ENCODE measurements around the gene ERVK3-1.
"Not testable (repeated sequence)": the region's sequence is repeated elsewhere in the genome, so short reads cannot be mapped to it uniquely, and the experiment has no call there.

The ERVK3-1 gene

GRCh38 chr19:58300620-58301019, 4.6 kb upstream of the ERVK3-1 start:
- H3K27me3 ChIP-seq (ENCODE audit: control insufficient read depth in 5 of 5, insufficient read depth in 4 of 5, low read length in 5 of 5) = peaks cover 0 to 3% (median 0%) of the 10 kb centered on the region in 5 donors
- H3K4me1 ChIP-seq (ENCODE audit: control insufficient read depth in 5 of 5, insufficient read depth in 5 of 5, low read length in 5 of 5) = peaks cover 6 to 10% (median 7%) of the 10 kb centered on the region in 5 donors
- H3K27ac ChIP-seq (ENCODE audit: low read depth, low read length) = no peak overlapping the region
- H3K9me3 ChIP-seq (ENCODE audit: control insufficient read depth in 5 of 5, low read length in 5 of 5) = peaks cover 3 to 11% (median 7%) of the 10 kb centered on the region in 5 donors
- H3K9ac ChIP-seq (ENCODE audit: low read length in 5 of 5) = no peak overlapping the region
- peaks cover 0 to 31% (median 22%) of the 10 kb centered on the region in 5 donors for H3K36me3 ChIP-seq (ENCODE audit: control insufficient read depth in 5 of 5, insufficient read depth in 5 of 5, low read length in 5 of 5)
- H3K4me3 ChIP-seq (ENCODE audit: low read depth in 1 of 5, low read length in 5 of 5) = no peak overlapping the region

GRCh38 chr19:58304255-58304654, 922 bp upstream of the ERVK3-1 start:
- Histone ChIP-seq H3K27ac (ENCODE audit: low read depth, low read length) (peak overlapping the region; percentile 89), H3K4me3 (ENCODE audit: low read depth in 1 of 5, low read length in 5 of 5) (peak overlapping the region in 4 of 5 donors; percentile 78 to 99 (median 97)), H3K9ac (ENCODE audit: low read length in 5 of 5) (peak overlapping the region in 2 of 5 donors; percentile 92 to 96), H3K9me3 (ENCODE audit: control insufficient read depth in 5 of 5, low read length in 5 of 5) (peaks cover 0 to 6% (median 0%) of the 10 kb centered on the region in 5 donors), H3K4me1 (ENCODE audit: control insufficient read depth in 5 of 5, insufficient read depth in 5 of 5, low read length in 5 of 5) (peaks cover 10 to 26% (median 16%) of the 10 kb centered on the region in 5 donors), H3K36me3 (ENCODE audit: control insufficient read depth in 5 of 5, insufficient read depth in 5 of 5, low read length in 5 of 5) (peaks cover 12 to 33% (median 23%) of the 10 kb centered on the region in 5 donors), H3K27me3 (ENCODE audit: control insufficient read depth in 5 of 5, insufficient read depth in 4 of 5, low read length in 5 of 5) (peaks cover 0 to 3% (median 0%) of the 10 kb centered on the region in 5 donors)

GRCh38 chr19:58304748-58305064, 471 bp upstream of the ERVK3-1 start:
- Histone ChIP-seq H3K36me3 (ENCODE audit: control insufficient read depth in 5 of 5, insufficient read depth in 5 of 5, low read length in 5 of 5) (peaks cover 16 to 33% (median 23%) of the 10 kb centered on the region in 5 donors), H3K4me1 (ENCODE audit: control insufficient read depth in 5 of 5, insufficient read depth in 5 of 5, low read length in 5 of 5) (peaks cover 10 to 26% (median 16%) of the 10 kb centered on the region in 5 donors), H3K9ac (ENCODE audit: low read length in 5 of 5) (peak overlapping the region; percentile 17 to 96 (median 87))

GRCh38 chr19:58305932-58306323, 751 bp downstream of the ERVK3-1 start:
- Histone ChIP-seq H3K36me3 (ENCODE audit: control insufficient read depth in 5 of 5, insufficient read depth in 5 of 5, low read length in 5 of 5) (peaks cover 12 to 22% (median 16%) of the 10 kb centered on the region in 5 donors), H3K27ac (ENCODE audit: low read depth, low read length) (peak overlapping the region; percentile 89), H3K9ac (ENCODE audit: low read length in 5 of 5) (peak overlapping the region; percentile 82 to 96 (median 92)), H3K9me3 (ENCODE audit: control insufficient read depth in 5 of 5, low read length in 5 of 5) (no peaks in the 10 kb centered on the region), H3K4me3 (ENCODE audit: low read depth in 1 of 5, low read length in 5 of 5) (peak overlapping the region; percentile 96 to 99 (median 98)), H3K27me3 (ENCODE audit: control insufficient read depth in 5 of 5, insufficient read depth in 4 of 5, low read length in 5 of 5) (peaks cover 0 to 3% (median 0%) of the 10 kb centered on the region in 5 donors), H3K4me1 (ENCODE audit: control insufficient read depth in 5 of 5, insufficient read depth in 5 of 5, low read length in 5 of 5) (peaks cover 10 to 26% (median 16%) of the 10 kb centered on the region in 5 donors)

More at GRCh38 chr19:58304748-58305064, 471 bp upstream of the ERVK3-1 start:
- Histone ChIP-seq H3K27ac (ENCODE audit: low read depth, low read length) (peak overlapping the region; percentile 89), H3K9me3 (ENCODE audit: control insufficient read depth in 5 of 5, low read length in 5 of 5) (peaks cover 0 to 6% (median 0%) of the 10 kb centered on the region in 5 donors), H3K4me3 (ENCODE audit: low read depth in 1 of 5, low read length in 5 of 5) (peak overlapping the region; percentile 78 to 99 (median 98)), H3K27me3 (ENCODE audit: control insufficient read depth in 5 of 5, insufficient read depth in 4 of 5, low read length in 5 of 5) (peaks cover 0 to 3% (median 0%) of the 10 kb centered on the region in 5 donors)

- Histone ChIP-seq H3K4me1 (ENCODE audit: control insufficient read depth in 5 of 5, insufficient read depth in 5 of 5, low read length in 5 of 5) (peaks cover 10 to 26% (median 16%) of the 10 kb centered on the region in 5 donors), H3K4me3 (ENCODE audit: low read depth in 1 of 5, low read length in 5 of 5) (no peak overlapping the region), H3K27ac (ENCODE audit: low read depth, low read length) (no peak overlapping the region), H3K9ac (ENCODE audit: low read length in 5 of 5) (no peak overlapping the region), H3K27me3 (ENCODE audit: control insufficient read depth in 5 of 5, insufficient read depth in 4 of 5, low read length in 5 of 5) (peaks cover 0 to 3% (median 0%) of the 10 kb centered on the region in 5 donors), H3K36me3 (ENCODE audit: control insufficient read depth in 5 of 5, insufficient read depth in 5 of 5, low read length in 5 of 5) (peaks cover 16 to 35% (median 24%) of the 10 kb centered on the region in 5 donors), H3K9me3 (ENCODE audit: control insufficient read depth in 5 of 5, low read length in 5 of 5) (no peaks in the 10 kb centered on the region)
Measured at GRCh38 chr19:58307736-58308135, 2.6 kb downstream of the ERVK3-1 start.

- peaks cover 5 to 15% (median 7%) of the 10 kb centered on the region in 5 donors for H3K4me1 ChIP-seq (ENCODE audit: control insufficient read depth in 5 of 5, insufficient read depth in 5 of 5, low read length in 5 of 5)
- not testable (repeated sequence) for H3K9ac ChIP-seq (ENCODE audit: low read length in 5 of 5); H3K4me3 ChIP-seq (ENCODE audit: low read depth in 1 of 5, low read length in 5 of 5); H3K9me3 ChIP-seq (ENCODE audit: control insufficient read depth in 5 of 5, low read length in 5 of 5); H3K27me3 ChIP-seq (ENCODE audit: control insufficient read depth in 5 of 5, insufficient read depth in 4 of 5, low read length in 5 of 5); H3K27ac ChIP-seq (ENCODE audit: low read depth, low read length)
- peaks cover 24 to 61% (median 50%) of the 10 kb centered on the region in 5 donors for H3K36me3 ChIP-seq (ENCODE audit: control insufficient read depth in 5 of 5, insufficient read depth in 5 of 5, low read length in 5 of 5)
Measured at GRCh38 chr19:58310685-58311084, 5.5 kb downstream of the ERVK3-1 start.

- H3K4me1 ChIP-seq (ENCODE audit: control insufficient read depth in 5 of 5, insufficient read depth in 5 of 5, low read length in 5 of 5) = peaks cover 0 to 7% (median under 1%) of the 10 kb centered on the region in 5 donors
- H3K4me3 ChIP-seq (ENCODE audit: low read depth in 1 of 5, low read length in 5 of 5) = no peak overlapping the region
- H3K36me3 ChIP-seq (ENCODE audit: control insufficient read depth in 5 of 5, insufficient read depth in 5 of 5, low read length in 5 of 5) = peaks cover 24 to 69% (median 55%) of the 10 kb centered on the region in 5 donors
- no peaks in the 10 kb centered on the region for H3K27me3 ChIP-seq (ENCODE audit: control insufficient read depth in 5 of 5, insufficient read depth in 4 of 5, low read length in 5 of 5)
- H3K27ac ChIP-seq (ENCODE audit: low read depth, low read length) = no peak overlapping the region
- no peak overlapping the region for H3K9ac ChIP-seq (ENCODE audit: low read length in 5 of 5)
- H3K9me3 ChIP-seq (ENCODE audit: control insufficient read depth in 5 of 5, low read length in 5 of 5) = no peaks in the 10 kb centered on the region
Measured at GRCh38 chr19:58311345-58311865, 6.2 kb downstream of the ERVK3-1 start.

- no peak overlapping the region for H3K4me3 ChIP-seq (ENCODE audit: low read depth in 1 of 5, low read length in 5 of 5)
- peaks cover 0 to 3% (median 0%) of the 10 kb centered on the region in 5 donors for H3K4me1 ChIP-seq (ENCODE audit: control insufficient read depth in 5 of 5, insufficient read depth in 5 of 5, low read length in 5 of 5)
- H3K27ac ChIP-seq (ENCODE audit: low read depth, low read length) = no peak overlapping the region
- H3K9me3 ChIP-seq (ENCODE audit: control insufficient read depth in 5 of 5, low read length in 5 of 5) = no peaks in the 10 kb centered on the region
- peaks cover 8 to 63% (median 53%) of the 10 kb centered on the region in 5 donors for H3K36me3 ChIP-seq (ENCODE audit: control insufficient read depth in 5 of 5, insufficient read depth in 5 of 5, low read length in 5 of 5)
- H3K9ac ChIP-seq (ENCODE audit: low read length in 5 of 5) = no peak overlapping the region
- no peaks in the 10 kb centered on the region for H3K27me3 ChIP-seq (ENCODE audit: control insufficient read depth in 5 of 5, insufficient read depth in 4 of 5, low read length in 5 of 5)
Measured at GRCh38 chr19:58315580-58315979, 10.4 kb downstream of the ERVK3-1 start.

- no peak overlapping the region for H3K4me3 ChIP-seq (ENCODE audit: low read depth in 1 of 5, low read length in 5 of 5)
- H3K9me3 ChIP-seq (ENCODE audit: control insufficient read depth in 5 of 5, low read length in 5 of 5) = no peaks in the 10 kb centered on the region
- no peaks in the 10 kb centered on the region for H3K27me3 ChIP-seq (ENCODE audit: control insufficient read depth in 5 of 5, insufficient read depth in 4 of 5, low read length in 5 of 5)
- peaks cover 0 to 3% (median 0%) of the 10 kb centered on the region in 5 donors for H3K4me1 ChIP-seq (ENCODE audit: control insufficient read depth in 5 of 5, insufficient read depth in 5 of 5, low read length in 5 of 5)
- no peak overlapping the region for H3K9ac ChIP-seq (ENCODE audit: low read length in 5 of 5)
- no peak overlapping the region for H3K27ac ChIP-seq (ENCODE audit: low read depth, low read length)
- H3K36me3 ChIP-seq (ENCODE audit: control insufficient read depth in 5 of 5, insufficient read depth in 5 of 5, low read length in 5 of 5) = peaks cover 8 to 56% (median 43%) of the 10 kb centered on the region in 5 donors
Measured at GRCh38 chr19:58317476-58318072, 12.4 kb downstream of the ERVK3-1 start.

- no peaks in the 10 kb centered on the region for H3K27me3 ChIP-seq (ENCODE audit: control insufficient read depth in 5 of 5, insufficient read depth in 4 of 5, low read length in 5 of 5)
- H3K36me3 ChIP-seq (ENCODE audit: control insufficient read depth in 5 of 5, insufficient read depth in 5 of 5, low read length in 5 of 5) = peaks cover 8 to 49% (median 39%) of the 10 kb centered on the region in 5 donors
- no peak overlapping the region for H3K9ac ChIP-seq (ENCODE audit: low read length in 5 of 5)
- no peak overlapping the region for H3K27ac ChIP-seq (ENCODE audit: low read depth, low read length)
- no peaks in the 10 kb centered on the region for H3K9me3 ChIP-seq (ENCODE audit: control insufficient read depth in 5 of 5, low read length in 5 of 5)
- no peak overlapping the region for H3K4me3 ChIP-seq (ENCODE audit: low read depth in 1 of 5, low read length in 5 of 5)
- H3K4me1 ChIP-seq (ENCODE audit: control insufficient read depth in 5 of 5, insufficient read depth in 5 of 5, low read length in 5 of 5) = peaks cover 0 to 3% (median 0%) of the 10 kb centered on the region in 5 donors
Measured at GRCh38 chr19:58318297-58318696, 13.1 kb downstream of the ERVK3-1 start.

Measured in subcutaneous abdominal adipose tissue (tissue), 5 donors.